Measurements from ENCODE around the gene MUC5AC.
"Not testable (repeated sequence)": the region's sequence is repeated elsewhere in the genome, so short reads cannot be mapped to it uniquely, and the experiment has no call there.

MUC5AC gene

GRCh38 chr11:1157645-1158591 is at the start of gene MUC5AC:
MUC5AC (plus strand) TSS chr11:1157953; CDS start chr11:1158000, 47 bp downstream.
- DNase-seq (ENCODE audit: low spot score): no peak

GRCh38 chr11:1108246-1108900 is 49.4 kb upstream of the MUC5AC start:
- DNase-seq (ENCODE audit: low spot score): no peak

GRCh38 chr11:1109101-1109917 is 48.4 kb upstream of the MUC5AC start:
- DNase-seq (ENCODE audit: low spot score): no peak

GRCh38 chr11:1109918-1110705 is 47.6 kb upstream of the MUC5AC start:
- DNase-seq (ENCODE audit: low spot score): no peak

- no peak for DNase-seq (ENCODE audit: low spot score)
Observed at GRCh38 chr11:1111545-1112212, 46.1 kb upstream of the MUC5AC start.

GRCh38 chr11:1112351-1113191 is 45.2 kb upstream of the MUC5AC start:
- no peak for DNase-seq (ENCODE audit: low spot score)

GRCh38 chr11:1113405-1114201 is 44.1 kb upstream of the MUC5AC start:
- no peak for DNase-seq (ENCODE audit: low spot score)

GRCh38 chr11:1115292-1115691 is 42.5 kb upstream of the MUC5AC start:
- DNase-seq (ENCODE audit: low spot score): not testable (repeated sequence)

- no peak for DNase-seq (ENCODE audit: low spot score)
Observed at GRCh38 chr11:1116104-1116503, 41.6 kb upstream of the MUC5AC start.

GRCh38 chr11:1116666-1117390 is 40.9 kb upstream of the MUC5AC start:
- DNase-seq (ENCODE audit: low spot score): no peak

- no peak for DNase-seq (ENCODE audit: low spot score)
Observed at GRCh38 chr11:1117992-1118391, 39.8 kb upstream of the MUC5AC start.

- no peak for DNase-seq (ENCODE audit: low spot score)
Observed at GRCh38 chr11:1118755-1119603, 38.8 kb upstream of the MUC5AC start.

- DNase-seq (ENCODE audit: low spot score): no peak
Observed at GRCh38 chr11:1119604-1120146, 38.1 kb upstream of the MUC5AC start.

- DNase-seq (ENCODE audit: low spot score): no peak
Observed at GRCh38 chr11:1120532-1121330, 37.0 kb upstream of the MUC5AC start.

GRCh38 chr11:1121331-1121812 is 36.4 kb upstream of the MUC5AC start:
- DNase-seq (ENCODE audit: low spot score): no peak
